Hippocampal formation (tissue), 2 donors: Measurements from ENCODE around the gene WASF3.
A peak's percentile ranks its signal among the peaks of the same experiment; 100 is the strongest.

Experiments
- DNase-seq, 2 donors: peaks; one replicate each; lab custom pipeline; 2025; lab: John Stamatoyannopoulos, UW

The WASF3 gene

DNA sequence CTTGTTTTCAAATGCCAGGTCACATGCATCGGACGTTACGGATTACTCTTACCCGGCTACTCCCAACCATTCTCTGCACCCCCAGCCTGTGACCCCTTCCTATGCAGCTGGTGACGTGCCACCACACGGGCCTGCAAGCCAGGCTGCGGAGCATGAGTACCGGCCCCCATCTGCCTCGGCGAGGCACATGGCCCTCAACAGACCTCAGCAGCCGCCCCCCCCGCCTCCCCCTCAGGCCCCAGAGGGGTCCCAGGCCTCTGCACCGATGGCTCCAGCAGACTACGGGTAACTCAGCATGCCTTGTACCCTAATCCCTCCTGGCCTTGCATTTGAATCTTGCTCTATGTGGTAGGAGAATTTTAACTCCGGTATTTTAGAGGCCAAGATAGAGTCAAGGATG lies 123.6 kb downstream of the WASF3 start:
- no peak for DNase-seq

DNA sequence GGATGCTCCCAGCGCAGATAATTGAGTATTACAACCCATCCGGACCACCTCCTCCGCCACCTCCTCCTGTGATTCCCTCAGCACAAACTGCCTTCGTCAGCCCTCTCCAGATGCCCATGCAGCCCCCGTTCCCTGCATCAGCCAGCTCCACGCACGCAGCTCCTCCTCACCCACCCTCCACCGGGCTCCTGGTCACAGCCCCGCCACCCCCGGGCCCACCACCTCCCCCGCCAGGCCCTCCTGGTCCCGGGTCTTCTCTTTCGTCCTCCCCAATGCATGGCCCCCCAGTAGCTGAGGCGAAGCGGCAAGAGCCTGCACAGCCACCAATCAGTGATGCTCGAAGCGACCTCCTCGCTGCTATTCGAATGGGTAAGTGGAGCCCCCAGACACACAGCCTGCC lies 125.1 kb downstream of the WASF3 start:
- no peak for DNase-seq

GRCh38 chr13:26685606-26686005 lies 128.1 kb downstream of the WASF3 start:
- no peak for DNase-seq

DNA sequence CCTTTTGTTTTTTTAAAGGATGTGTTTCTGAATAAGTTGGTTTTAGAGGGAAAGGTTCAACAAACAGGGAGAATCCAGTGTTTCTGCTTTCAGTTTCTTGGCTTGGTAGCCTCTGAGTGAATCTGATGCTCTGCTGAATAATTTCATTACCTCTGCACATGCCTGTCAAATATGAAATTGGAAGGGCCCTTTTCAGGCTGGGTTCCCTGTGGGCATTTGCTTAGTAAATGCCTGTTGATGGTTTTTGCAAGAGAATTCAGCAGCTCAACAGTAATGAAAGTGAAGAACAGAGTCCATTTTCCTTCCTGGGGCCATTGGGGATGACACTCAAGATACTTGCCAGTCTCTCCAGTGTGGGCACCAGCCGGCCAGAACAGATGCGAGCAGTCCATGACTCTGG lies 128.8 kb downstream of the WASF3 start:
- no peak for DNase-seq

- DNase-seq: no peak
These were observed 130.8 kb downstream of the WASF3 start for GRCh38 chr13:26688286-26688685.

DNA sequence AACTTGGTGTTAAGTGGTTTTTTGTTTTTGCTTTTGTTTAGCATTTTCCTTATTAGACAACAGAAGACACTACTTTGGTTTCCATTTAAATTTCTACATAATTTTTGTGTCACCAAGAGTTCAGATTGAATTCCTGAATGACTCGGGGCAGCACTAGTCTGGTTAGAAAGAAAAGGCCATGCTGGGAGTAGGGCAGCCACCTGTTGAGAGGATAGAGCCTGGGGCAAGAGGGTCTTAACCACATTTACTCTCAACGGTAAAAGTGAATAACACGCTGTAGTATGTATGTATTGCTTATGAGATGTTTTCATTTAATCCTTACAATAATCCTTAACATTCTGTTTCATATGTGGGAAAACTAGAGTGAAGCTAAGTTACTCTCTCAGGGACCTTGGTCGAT lies 131.5 kb downstream of the WASF3 start:
- no peak for DNase-seq

DNA sequence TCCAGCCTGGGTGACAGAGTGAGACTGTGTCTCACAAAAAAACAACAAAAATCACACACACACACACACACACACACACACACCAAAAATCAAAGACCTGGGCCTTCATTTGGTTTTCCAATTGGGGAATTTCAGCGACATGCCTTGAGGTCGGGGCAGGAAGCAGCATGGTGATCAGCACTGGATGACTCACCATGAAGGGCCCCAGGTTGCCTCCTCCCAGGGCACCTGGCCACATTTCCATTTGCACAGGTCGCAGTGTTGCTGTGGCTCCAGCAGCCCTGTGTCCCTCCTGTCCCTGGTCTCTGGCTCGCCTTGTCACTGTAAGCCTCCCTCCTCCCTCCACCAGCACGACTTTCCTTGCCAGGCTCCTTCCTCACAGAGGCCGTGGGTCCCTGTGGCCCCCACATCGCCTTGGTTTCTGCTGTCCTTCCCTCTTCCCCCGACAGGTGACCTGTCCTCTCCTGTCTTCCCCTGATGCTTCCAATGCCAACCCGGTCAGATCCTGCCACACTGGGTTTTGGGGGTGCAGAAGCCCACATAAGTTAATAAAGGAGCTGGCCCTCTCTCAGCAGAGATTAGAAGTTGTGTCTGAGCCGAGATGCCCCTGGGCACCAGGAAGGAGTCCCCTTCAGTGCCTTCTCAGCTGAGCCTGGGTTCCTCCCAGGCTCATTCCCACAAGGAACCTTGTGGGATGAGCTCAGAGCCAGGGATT lies 136.4 kb downstream of the WASF3 start:
- DNase-seq: no peak

DNA sequence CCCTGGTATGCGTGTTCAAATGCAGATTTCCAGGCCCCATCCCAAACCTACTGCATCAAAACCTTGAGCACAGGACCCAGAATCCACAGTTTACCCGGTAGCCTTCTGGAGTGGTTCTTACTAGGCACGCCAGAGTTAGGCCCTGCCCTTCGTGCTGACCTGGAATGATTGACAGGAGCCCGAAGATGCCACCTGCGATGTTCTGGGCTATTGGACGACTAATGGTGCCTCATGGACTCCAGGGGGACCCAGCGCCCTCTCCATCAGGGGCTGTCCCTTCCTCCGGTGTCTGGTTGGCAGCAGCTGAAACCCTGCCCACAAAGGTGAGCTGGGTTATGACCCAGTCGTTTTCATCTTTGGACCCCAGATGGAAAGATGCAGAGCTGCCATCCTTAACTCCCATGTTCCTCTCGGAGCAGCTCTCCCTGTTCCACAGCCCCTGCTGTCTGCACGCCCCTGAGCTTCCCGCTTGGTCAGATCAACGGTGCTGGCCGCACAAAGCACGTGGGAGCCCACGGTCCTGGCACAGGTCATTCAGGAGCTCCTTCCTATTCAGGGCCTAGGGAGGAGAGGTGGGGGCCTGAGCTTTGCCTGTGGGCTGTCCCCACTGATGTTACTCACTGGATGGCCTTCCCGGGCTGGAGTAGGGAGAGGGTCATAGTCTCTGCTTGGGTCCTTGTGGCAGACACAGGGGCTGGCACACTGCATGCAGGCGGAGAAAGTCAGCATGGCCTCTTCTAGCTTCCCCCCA lies 137.3 kb downstream of the WASF3 start:
- no peak for DNase-seq

DNA sequence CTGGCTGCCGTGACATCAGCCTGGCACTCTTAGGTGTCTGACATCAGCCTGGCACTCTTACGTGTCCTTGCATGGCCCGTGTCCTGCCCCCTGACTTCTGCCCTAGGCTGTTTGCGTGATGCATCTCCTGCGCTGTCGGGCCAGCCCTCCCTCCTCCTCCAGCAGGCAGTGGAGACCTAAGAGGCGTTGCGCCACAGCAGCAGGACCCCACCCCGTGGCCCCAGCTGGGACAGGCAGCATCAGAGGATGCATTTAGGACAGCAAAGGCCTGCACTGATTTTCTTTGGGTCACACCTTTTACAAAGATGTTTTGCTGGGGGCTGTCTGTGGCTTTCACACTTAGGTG lies 137.8 kb downstream of the WASF3 start:
- no peak for DNase-seq

DNA sequence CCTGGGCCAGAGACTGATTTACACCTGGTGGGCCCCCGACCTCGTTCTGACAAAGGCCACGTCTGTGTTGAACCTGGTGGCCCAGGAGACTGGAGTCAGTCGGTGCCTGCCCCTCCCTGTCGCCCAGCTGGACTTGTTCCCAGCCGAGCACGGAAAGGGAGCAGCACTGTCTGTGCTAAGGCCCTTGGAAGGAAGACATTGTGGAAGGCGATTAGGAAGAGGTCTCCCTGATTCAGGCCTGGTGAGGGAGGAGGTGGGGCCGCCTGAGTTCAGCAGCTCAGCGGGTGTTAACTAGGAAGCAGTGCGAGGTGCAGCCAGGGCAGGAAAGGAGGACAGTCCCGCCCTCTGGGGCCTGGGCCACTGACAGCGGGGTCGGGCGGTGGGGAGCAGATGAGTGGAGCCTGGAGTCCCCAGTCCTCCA lies 138.4 kb downstream of the WASF3 start:
- no peak for DNase-seq

DNA sequence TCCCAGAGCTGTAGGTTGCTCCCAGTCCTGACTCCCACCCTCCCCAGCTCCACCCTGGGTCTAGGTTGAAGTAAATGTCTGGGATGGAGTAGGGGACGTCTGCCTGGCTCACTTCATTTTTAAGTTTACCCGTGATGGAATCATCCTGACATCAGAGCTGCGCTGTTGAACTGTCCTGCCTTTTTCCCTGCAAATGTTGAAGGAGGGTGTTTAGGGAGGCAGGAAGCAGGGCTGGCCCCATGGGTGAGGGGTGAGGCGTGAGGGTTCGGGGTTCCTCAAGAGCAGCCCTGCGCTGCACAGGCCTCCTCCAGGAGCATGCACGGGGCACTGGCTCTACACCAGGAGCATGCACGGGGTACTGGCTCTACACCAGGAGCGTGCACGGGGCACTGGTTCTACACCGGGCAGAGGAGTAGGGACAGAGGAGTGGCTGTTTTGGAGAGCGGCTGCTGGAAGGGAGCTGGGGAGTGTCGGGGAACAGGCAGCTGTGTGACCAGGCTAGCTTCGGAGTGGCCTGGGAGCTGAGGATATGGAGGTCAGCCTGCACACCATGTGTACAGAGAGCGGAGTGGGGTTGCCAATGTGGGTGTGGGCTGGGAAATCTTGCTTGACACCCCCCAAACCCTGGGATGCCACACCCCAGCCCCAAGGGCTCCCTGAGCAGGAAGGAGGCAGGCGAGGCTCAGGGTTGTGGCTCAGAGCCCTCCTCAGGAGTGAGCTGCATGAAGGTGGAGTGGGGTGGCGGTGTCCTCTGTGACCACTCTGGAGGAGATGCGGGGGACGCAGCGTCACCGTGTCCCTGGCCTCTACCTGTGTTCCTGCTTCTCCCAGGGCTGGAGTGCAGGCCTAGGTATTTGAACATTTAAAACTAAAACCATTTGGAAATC lies 139.8 kb downstream of the WASF3 start:
- DNase-seq: no peak

- DNase-seq: peak; percentile 79 to 82
These were observed 141.1 kb downstream of the WASF3 start for GRCh38 chr13:26698392-26699196.

DNA sequence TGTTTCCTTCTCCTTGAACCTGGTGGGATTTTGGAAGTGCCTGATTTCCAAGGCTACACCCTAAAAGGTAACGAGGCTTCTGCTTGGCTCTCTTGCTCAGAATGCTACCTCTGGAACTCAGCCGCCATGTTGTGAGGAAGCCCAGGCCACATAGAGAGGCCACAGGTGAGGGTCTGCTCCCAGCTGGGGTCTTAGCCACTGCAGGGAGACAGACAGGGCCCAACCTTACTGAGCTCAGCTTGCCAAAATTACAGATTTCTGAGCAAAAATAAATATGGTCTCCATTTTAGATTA lies 141.7 kb downstream of the WASF3 start:
- no peak for DNase-seq

DNA sequence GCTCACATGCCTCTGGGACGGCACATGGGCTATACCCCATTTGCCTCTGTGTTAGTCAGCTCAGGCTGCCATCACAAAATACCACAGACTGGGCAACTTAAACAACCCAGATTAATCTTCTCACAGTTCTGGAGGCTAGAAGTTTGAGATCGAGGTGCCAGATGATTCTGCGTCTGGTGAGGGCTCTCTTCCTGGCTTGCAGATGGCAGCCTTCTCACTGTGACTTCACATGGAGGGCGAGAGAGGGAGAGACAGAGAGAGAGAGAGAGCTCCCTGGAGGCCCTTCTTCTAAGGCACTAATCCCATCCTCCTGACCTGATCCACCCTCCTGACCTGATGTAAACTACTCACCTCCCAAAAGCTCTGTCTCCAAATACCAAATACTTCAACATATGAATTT lies 148.1 kb downstream of the WASF3 start:
- DNase-seq: no peak

DNA sequence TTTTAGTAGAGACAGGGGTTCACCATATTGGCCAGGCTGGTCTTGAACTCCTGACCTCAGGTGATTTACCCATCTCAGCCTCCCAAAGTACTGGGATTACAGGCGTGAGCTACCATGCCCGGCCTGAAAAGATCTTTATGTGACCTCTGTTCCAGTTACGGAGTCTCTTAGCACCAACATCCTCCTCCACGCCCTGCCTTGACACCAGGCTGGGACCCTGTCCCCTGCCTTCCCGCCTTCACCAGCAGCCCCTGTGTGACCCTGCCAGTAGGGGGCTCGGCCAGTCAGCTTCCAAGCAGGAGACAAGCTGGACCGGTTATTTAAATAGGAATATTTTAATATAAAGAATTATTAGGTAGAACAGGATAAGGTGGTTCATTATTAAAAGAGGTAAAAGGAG lies 148.9 kb downstream of the WASF3 start:
- DNase-seq: no peak

- DNase-seq: peak; percentile 15 to 48
These were observed 149.9 kb downstream of the WASF3 start for GRCh38 chr13:26707122-26708006.

DNA sequence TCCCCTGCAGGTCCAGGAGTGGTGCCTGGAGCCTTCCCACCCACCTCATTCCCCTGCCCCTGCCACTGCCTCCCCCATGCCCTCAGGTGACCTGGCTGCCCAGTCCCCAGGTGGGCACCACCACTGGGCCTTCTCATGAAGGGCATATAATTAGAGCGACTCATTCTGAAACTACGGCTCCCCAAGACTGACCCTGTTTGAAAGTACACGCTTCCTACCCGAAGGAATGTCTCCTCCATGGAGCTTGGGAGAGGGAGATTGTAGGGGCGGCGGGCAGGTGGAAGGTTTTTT lies 150.5 kb downstream of the WASF3 start:
- DNase-seq: no peak

- no peak for DNase-seq
These were observed 152.0 kb downstream of the WASF3 start for GRCh38 chr13:26709461-26709860.

- no peak for DNase-seq
These were observed 152.7 kb downstream of the WASF3 start for GRCh38 chr13:26710166-26710565.

DNA sequence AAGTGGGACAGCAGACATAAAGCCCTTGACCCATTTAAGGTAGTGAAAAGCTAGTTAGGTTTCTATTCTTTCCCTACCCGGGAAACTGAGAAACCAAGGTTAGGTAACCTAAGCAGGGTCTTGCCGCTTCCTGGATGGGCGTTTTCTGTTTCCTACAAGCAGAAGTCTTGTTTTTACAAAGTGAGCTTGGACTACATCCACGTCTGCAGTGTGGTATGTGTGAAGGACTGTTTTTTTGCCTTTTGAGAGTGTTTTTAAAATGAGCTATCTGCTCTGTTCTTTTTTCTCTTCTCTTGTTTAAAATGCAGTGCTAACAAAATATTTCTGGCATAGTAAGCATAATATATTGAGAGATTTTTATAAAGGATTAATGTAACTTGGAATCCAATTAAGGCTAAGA lies 153.7 kb downstream of the WASF3 start:
- DNase-seq: peak in 1 of 2 donors; percentile 16

- DNase-seq: no peak
These were observed 155.9 kb downstream of the WASF3 start for GRCh38 chr13:26713341-26713740.
